Left ventricle myocardium inferior (tissue), 1 donor: ENCODE results near the gene FAM151B. TPM values are rescaled to one million over a fixed set of nuclear protein-coding genes. Genes with fewer than 3 reads are reported as not detected.
"Not testable (repeated sequence)": the region's sequence is repeated elsewhere in the genome, so short reads cannot be mapped to it uniquely, and the experiment has no call there.

Experiments
- DNase-seq: peaks from one replicate; pipeline ENCODE4 v3.0.0-alpha.2; 2020
- H3K27ac ChIP-seq: fragments of 200-600 bp; replicated peaks from 2 replicates; pipeline ENCODE4 v1.8.0; 2021
- H3K27me3 ChIP-seq: fragments of 200-600 bp; 2 replicates; pipeline ENCODE4 v1.8.0; 2021; ENCODE audit warnings: low read depth
- H3K36me3 ChIP-seq: fragments of 200-600 bp; 2 replicates; pipeline ENCODE4 v1.8.0; 2021
- H3K4me1 ChIP-seq: fragments of 200-600 bp; 2 replicates; pipeline ENCODE4 v1.8.0; 2021
- H3K4me3 ChIP-seq: fragments of 200-600 bp; 2 replicates; pipeline ENCODE4 v1.8.0; 2021; ENCODE audit warnings: mild to moderate bottlenecking, moderate library complexity
- H3K9me3 ChIP-seq: fragments of 200-600 bp; replicated peaks from 2 replicates; pipeline ENCODE4 v1.8.0; 2021
- CTCF ChIP-seq: fragments of 200-600 bp; IDR thresholded peaks from 2 replicates; pipeline ENCODE4 v1.8.0; 2021; ENCODE audit warnings: antibody characterized with exemption, mild to moderate bottlenecking, borderline replicate concordance
- intact Hi-C: fragments of 100-400 bp; cut with micrococcal nuclease; formaldehyde crosslinking; loops from one replicate; pipeline ENCODE4 v1.11.0; 2022
- total RNA-seq: library from RNA; stranded (reverse); fragmentation: NEBNext Ultra II Directional; extraction: Animal tissue kit (Norgen Biotek cat#: 25700); gene quantifications from one replicate; pipeline ENCODE4 v1.2.1, GENCODE V29; 2021
- donor health status: DM: no; HTN: yes; CAD: no; lungs with severe emphysema.

The FAM151B gene
- total RNA-seq, 1 donor from 2014 or later, result 0.91 TPM

GRCh38 chr5:80463269-80463668 lies 24.6 kb upstream of the FAM151B start:
- no peak for TF ChIP-seq CTCF
- intact Hi-C loops, result no loop called here
- Histone ChIP-seq H3K27me3 (no peaks in the 10 kb centered on the region), H3K9me3 (peaks cover 35% of the 10 kb centered on the region), H3K4me3 (no peak overlapping the region), H3K36me3 (peaks cover 92% of the 10 kb centered on the region), H3K4me1 (no peaks in the 10 kb centered on the region), H3K27ac (no peak overlapping the region)
- no peak for DNase-seq

GRCh38 chr5:80466669-80467485 lies 21.0 kb upstream of the FAM151B start:
- H3K27ac ChIP-seq, result peak overlapping the region; percentile 31
- H3K4me1 ChIP-seq, result no peaks in the 10 kb centered on the region
- intact Hi-C loops, result no loop called here
- no peak for DNase-seq
- peaks cover 85% of the 10 kb centered on the region for H3K36me3 ChIP-seq
- TF ChIP-seq CTCF, result no peak
- H3K9me3 ChIP-seq, result peaks cover 54% of the 10 kb centered on the region
- H3K27me3 ChIP-seq, result no peaks in the 10 kb centered on the region
- H3K4me3 ChIP-seq, result no peak overlapping the region

- Histone ChIP-seq H3K4me3 (no peak overlapping the region), H3K27ac (no peak overlapping the region), H3K9me3 (peaks cover 45% of the 10 kb centered on the region), H3K4me1 (no peaks in the 10 kb centered on the region), H3K27me3 (no peaks in the 10 kb centered on the region), H3K36me3 (peaks cover 85% of the 10 kb centered on the region)
- TF ChIP-seq CTCF, result no peak
- intact Hi-C loops, result no loop called here
- no peak for DNase-seq
Measured at GRCh38 chr5:80468131-80468530, 19.8 kb upstream of the FAM151B start.

- H3K4me3 ChIP-seq, H3K27me3 ChIP-seq, intact Hi-C loops, DNase-seq, H3K4me1 ChIP-seq, H3K27ac ChIP-seq: not testable (repeated sequence)
- Histone ChIP-seq H3K36me3 (peaks cover 86% of the 10 kb centered on the region), H3K9me3 (peaks cover 20% of the 10 kb centered on the region)
Measured at GRCh38 chr5:80470631-80471030, 17.3 kb upstream of the FAM151B start.

- Histone ChIP-seq H3K9me3 (peaks cover 13% of the 10 kb centered on the region), H3K36me3 (peaks cover 67% of the 10 kb centered on the region), H3K4me1 (no peaks in the 10 kb centered on the region), H3K27ac (no peak overlapping the region), H3K27me3 (no peaks in the 10 kb centered on the region), H3K4me3 (no peak overlapping the region)
- intact Hi-C loops, result no loop called here
- no peak for DNase-seq
- no peak for TF ChIP-seq CTCF
Measured at GRCh38 chr5:80474929-80475328, 13.0 kb upstream of the FAM151B start.

- intact Hi-C loops, result no loop called here
- peaks cover 25% of the 10 kb centered on the region for H3K36me3 ChIP-seq
- peaks cover 31% of the 10 kb centered on the region for H3K9me3 ChIP-seq
- H3K4me3 ChIP-seq, result no peak overlapping the region
- H3K27ac ChIP-seq, result no peak overlapping the region
- H3K4me1 ChIP-seq, result no peaks in the 10 kb centered on the region
- TF ChIP-seq CTCF, result no peak
- H3K27me3 ChIP-seq, result no peaks in the 10 kb centered on the region
- no peak for DNase-seq
Measured at GRCh38 chr5:80479713-80480112, 8.2 kb upstream of the FAM151B start.
